HEK293 (cell line): Measurements from ENCODE around the gene NRIP1.

Experiments
- CTCF ChIA-PET: fragments of 350-600 bp; formaldehyde crosslinking; extraction: SDS; loops from one replicate; lab custom pipeline; 2021; ENCODE audit warnings: antibody characterized with exemption; lab: Yijun Ruan, JAX
- POLR2A ChIA-PET: fragments of 300-600 bp; formaldehyde crosslinking; extraction: SDS; loops from one replicate; lab custom pipeline; 2020; ENCODE audit warnings: antibody characterized with exemption, inconsistent platforms; lab: Yijun Ruan, JAX
- H3K27ac ChIP-seq: fragments of 200-500 bp; sonication (Bioruptor generic); 2 replicates; pipeline ENCODE4 v1.5.1; 2014; ENCODE audit warnings: low read depth, low read length, control low read depth, inconsistent platforms; ENCODE audit errors: extremely low read depth
- H3K36me3 ChIP-seq, 2 experiments: fragments of 200-500 bp in 1 of 2; sonication (Bioruptor generic) in 1 of 2; 1 replicate in 1 of 2; 2 replicates in 1 of 2; pipeline ENCODE4 v1.5.1; 2014 to 2017; ENCODE audit warnings: inconsistent platforms in 2 of 2, low read length in 2 of 2; ENCODE audit not compliant: control insufficient read depth in 2 of 2, insufficient read depth in 1 of 2
- H3K4me1 ChIP-seq: fragments of 200-500 bp; sonication (Bioruptor generic); 2 replicates; pipeline ENCODE4 v1.5.1; 2014; ENCODE audit warnings: mild to moderate bottlenecking, low read length, inconsistent platforms; ENCODE audit not compliant: control insufficient read depth, insufficient read depth
- H3K4me3 ChIP-seq: 2 replicates; pipeline ENCODE4 v1.5.1; 2011; ENCODE audit warnings: low read depth, mild to moderate bottlenecking, control low read depth, low read length, moderate library complexity
- H3K9me3 ChIP-seq: fragments of 200-500 bp; sonication (Bioruptor generic); 2 replicates; pipeline ENCODE4 v1.5.1; 2014; ENCODE audit warnings: low read depth, low read length, inconsistent platforms; ENCODE audit not compliant: control insufficient read depth, insufficient read depth
- GLI2 ChIP-seq: fragments of 450-650 bp; formaldehyde crosslinking; IDR thresholded peaks from 2 replicates; pipeline ENCODE4; 2017; ENCODE audit warnings: missing biosample characterization, missing genetic modification characterization, low read depth, borderline replicate concordance
- HIC1 ChIP-seq: fragments of 450-650 bp; formaldehyde crosslinking; IDR thresholded peaks from 2 replicates; pipeline ENCODE4 v1.5.1; 2016; ENCODE audit warnings: missing biosample characterization, missing genetic modification characterization
- MZF1 ChIP-seq: fragments of 450-650 bp; formaldehyde crosslinking; IDR thresholded peaks from 2 replicates; pipeline ENCODE4 v1.5.1; 2017; ENCODE audit warnings: missing biosample characterization, missing genetic modification characterization, borderline replicate concordance
- OVOL3 ChIP-seq: fragments of 450-650 bp; formaldehyde crosslinking; IDR thresholded peaks from 2 replicates; pipeline ENCODE4 v1.5.1; 2016; ENCODE audit warnings: missing biosample characterization, missing genetic modification characterization
- PBX3 ChIP-seq: sonication (generic); formaldehyde crosslinking; IDR thresholded peaks from 2 replicates; pipeline ENCODE4 v1.8.1; 2022; ENCODE audit warnings: mild to moderate bottlenecking, moderate library complexity, missing genetic modification reagents
- REST ChIP-seq: fragments of 450-650 bp; formaldehyde crosslinking; IDR thresholded peaks from 2 replicates; pipeline ENCODE4 v1.5.1; 2016; ENCODE audit warnings: missing biosample characterization, missing genetic modification characterization
- SP7 ChIP-seq: fragments of 450-650 bp; formaldehyde crosslinking; IDR thresholded peaks from 2 replicates; pipeline ENCODE4 v1.5.1; 2016; ENCODE audit warnings: missing biosample characterization, missing genetic modification characterization
- WT1 ChIP-seq: fragments of 450-650 bp; formaldehyde crosslinking; IDR thresholded peaks from 2 replicates; pipeline ENCODE4 v1.5.1; 2016; ENCODE audit warnings: missing biosample characterization, missing genetic modification characterization
- ZNF214 ChIP-seq: fragments of 450-650 bp; formaldehyde crosslinking; IDR thresholded peaks from 2 replicates; pipeline ENCODE4 v1.5.1; 2017; ENCODE audit warnings: missing biosample characterization, mild to moderate bottlenecking, missing genetic modification characterization, borderline replicate concordance
- ZNF341 ChIP-seq: fragments of 450-650 bp; formaldehyde crosslinking; IDR thresholded peaks from 2 replicates; pipeline ENCODE4; 2016; ENCODE audit warnings: low read depth, missing biosample characterization, missing genetic modification characterization
- ZNF354C ChIP-seq: fragments of 450-650 bp; formaldehyde crosslinking; IDR thresholded peaks from 2 replicates; pipeline ENCODE4 v1.5.1; 2016; ENCODE audit warnings: missing biosample characterization, missing genetic modification characterization, low read depth, borderline replicate concordance
- ZNF433 ChIP-seq: fragments of 450-650 bp; formaldehyde crosslinking; IDR thresholded peaks from 2 replicates; pipeline ENCODE4 v1.5.1; 2016; ENCODE audit warnings: missing biosample characterization, missing genetic modification characterization, low read depth
- ZNF571 ChIP-seq: fragments of 450-650 bp; formaldehyde crosslinking; IDR thresholded peaks from 2 replicates; pipeline ENCODE4 v1.5.0; 2017; ENCODE audit warnings: missing biosample characterization, missing genetic modification characterization
- TF ChIP-seq, protein P1 (sequence below): fragments of 450-650 bp; formaldehyde crosslinking; IDR thresholded peaks from 2 replicates; pipeline ENCODE4 v1.5.1; 2016; ENCODE audit warnings: missing biosample characterization, missing genetic modification characterization
- TF ChIP-seq, protein P2 (sequence below): fragments of 450-650 bp; formaldehyde crosslinking; IDR thresholded peaks from 2 replicates; pipeline ENCODE4 v1.5.1; 2016; ENCODE audit warnings: missing biosample characterization, missing genetic modification characterization

Gene NRIP1, protein sequence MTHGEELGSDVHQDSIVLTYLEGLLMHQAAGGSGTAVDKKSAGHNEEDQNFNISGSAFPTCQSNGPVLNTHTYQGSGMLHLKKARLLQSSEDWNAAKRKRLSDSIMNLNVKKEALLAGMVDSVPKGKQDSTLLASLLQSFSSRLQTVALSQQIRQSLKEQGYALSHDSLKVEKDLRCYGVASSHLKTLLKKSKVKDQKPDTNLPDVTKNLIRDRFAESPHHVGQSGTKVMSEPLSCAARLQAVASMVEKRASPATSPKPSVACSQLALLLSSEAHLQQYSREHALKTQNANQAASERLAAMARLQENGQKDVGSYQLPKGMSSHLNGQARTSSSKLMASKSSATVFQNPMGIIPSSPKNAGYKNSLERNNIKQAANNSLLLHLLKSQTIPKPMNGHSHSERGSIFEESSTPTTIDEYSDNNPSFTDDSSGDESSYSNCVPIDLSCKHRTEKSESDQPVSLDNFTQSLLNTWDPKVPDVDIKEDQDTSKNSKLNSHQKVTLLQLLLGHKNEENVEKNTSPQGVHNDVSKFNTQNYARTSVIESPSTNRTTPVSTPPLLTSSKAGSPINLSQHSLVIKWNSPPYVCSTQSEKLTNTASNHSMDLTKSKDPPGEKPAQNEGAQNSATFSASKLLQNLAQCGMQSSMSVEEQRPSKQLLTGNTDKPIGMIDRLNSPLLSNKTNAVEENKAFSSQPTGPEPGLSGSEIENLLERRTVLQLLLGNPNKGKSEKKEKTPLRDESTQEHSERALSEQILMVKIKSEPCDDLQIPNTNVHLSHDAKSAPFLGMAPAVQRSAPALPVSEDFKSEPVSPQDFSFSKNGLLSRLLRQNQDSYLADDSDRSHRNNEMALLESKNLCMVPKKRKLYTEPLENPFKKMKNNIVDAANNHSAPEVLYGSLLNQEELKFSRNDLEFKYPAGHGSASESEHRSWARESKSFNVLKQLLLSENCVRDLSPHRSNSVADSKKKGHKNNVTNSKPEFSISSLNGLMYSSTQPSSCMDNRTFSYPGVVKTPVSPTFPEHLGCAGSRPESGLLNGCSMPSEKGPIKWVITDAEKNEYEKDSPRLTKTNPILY (N-terminal part only)

GRCh38 chr21:15064576-15065391, at the start of gene NRIP1:
NRIP1 (minus strand) TSS chr21:15065000; CDS start chr21:14968192, 96,808 bp downstream.
- Histone ChIP-seq H3K27ac (peak within 1 kb of the TSS; percentile 96), H3K4me3 (peak within 1 kb of the TSS; percentile 77)
- POLR2A ChIA-PET = interaction anchor here (0.6 to 1.8 kb wide), 19 partner anchors 10 to 418 kb away, joined by 3 to 13 read pairs (median 3); no protein-coding TSS in a partner anchor
- TF ChIP-seq PBX3 (CRISPR knock-in tag) = peak; percentile 56; the same call in 1 of the 2 replicates
- no peak for TF ChIP-seq ZNF571
- TF ChIP-seq, protein P1, sequence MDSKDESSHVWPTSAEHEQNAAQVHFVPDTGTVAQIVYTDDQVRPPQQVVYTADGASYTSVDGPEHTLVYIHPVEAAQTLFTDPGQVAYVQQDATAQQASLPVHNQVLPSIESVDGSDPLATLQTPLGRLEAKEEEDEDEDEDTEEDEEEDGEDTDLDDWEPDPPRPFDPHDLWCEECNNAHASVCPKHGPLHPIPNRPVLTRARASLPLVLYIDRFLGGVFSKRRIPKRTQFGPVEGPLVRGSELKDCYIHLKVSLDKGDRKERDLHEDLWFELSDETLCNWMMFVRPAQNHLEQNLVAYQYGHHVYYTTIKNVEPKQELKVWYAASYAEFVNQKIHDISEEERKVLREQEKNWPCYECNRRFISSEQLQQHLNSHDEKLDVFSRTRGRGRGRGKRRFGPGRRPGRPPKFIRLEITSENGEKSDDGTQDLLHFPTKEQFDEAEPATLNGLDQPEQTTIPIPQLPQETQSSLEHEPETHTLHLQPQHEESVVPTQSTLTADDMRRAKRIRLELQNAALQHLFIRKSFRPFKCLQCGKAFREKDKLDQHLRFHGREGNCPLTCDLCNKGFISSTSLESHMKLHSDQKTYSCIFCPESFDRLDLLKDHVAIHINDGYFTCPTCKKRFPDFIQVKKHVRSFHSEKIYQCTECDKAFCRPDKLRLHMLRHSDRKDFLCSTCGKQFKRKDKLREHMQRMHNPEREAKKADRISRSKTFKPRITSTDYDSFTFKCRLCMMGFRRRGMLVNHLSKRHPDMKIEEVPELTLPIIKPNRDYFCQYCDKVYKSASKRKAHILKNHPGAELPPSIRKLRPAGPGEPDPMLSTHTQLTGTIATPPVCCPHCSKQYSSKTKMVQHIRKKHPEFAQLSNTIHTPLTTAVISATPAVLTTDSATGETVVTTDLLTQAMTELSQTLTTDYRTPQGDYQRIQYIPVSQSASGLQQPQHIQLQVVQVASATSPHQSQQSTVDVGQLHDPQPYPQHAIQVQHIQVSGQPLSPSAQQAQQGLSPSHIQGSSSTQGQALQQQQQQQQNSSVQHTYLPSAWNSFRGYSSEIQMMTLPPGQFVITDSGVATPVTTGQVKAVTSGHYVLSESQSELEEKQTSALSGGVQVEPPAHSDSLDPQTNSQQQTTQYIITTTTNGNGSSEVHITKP (tag by site-specific recombination) = peak; percentile 69
- TF ChIP-seq ZNF341 (tag by site-specific recombination) = peak; percentile 69
- TF ChIP-seq, protein P2, sequence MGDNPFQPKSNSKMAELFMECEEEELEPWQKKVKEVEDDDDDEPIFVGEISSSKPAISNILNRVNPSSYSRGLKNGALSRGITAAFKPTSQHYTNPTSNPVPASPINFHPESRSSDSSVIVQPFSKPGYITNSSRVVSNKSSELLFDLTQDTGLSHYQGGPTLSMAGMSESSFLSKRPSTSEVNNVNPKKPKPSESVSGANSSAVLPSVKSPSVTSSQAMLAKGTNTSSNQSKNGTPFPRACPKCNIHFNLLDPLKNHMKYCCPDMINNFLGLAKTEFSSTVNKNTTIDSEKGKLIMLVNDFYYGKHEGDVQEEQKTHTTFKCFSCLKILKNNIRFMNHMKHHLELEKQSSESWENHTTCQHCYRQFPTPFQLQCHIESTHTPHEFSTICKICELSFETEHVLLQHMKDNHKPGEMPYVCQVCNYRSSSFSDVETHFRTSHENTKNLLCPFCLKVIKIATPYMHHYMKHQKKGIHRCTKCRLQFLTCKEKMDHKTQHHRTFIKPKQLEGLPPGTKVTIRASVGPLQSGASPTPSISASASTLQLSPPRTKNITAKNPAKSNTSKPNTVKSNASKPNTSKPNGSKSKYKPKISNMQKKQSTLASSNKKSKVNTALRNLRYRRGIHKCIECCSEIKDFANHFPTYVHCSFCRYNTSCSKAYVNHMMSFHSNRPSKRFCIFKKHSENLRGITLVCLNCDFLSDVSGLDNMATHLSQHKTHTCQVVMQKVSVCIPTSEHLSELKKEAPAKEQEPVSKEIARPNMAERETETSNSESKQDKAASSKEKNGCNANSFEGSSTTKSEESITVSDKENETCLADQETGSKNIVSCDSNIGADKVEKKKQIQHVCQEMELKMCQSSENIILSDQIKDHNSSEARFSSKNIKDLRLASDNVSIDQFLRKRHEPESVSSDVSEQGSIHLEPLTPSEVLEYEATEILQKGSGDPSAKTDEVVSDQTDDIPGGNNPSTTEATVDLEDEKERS (tag by site-specific recombination) = no peak
- peak; percentile 81 for TF ChIP-seq REST
- TF ChIP-seq OVOL3 = no peak
- peak; percentile 17; the same call in 1 of the 2 replicates for TF ChIP-seq WT1 (tag by site-specific recombination)
- no peak for TF ChIP-seq MZF1 (tag by site-specific recombination)
- no peak for TF ChIP-seq GLI2
- TF ChIP-seq ZNF214 (tag by site-specific recombination) = no peak
- TF ChIP-seq SP7 (tag by site-specific recombination) = 0 out of 2 replicates have a peak, but pooled peaks have one; percentile 23
- TF ChIP-seq ZNF433 (tag by site-specific recombination) = no peak
- no peak for TF ChIP-seq ZNF354C (tag by site-specific recombination)
- no peak for TF ChIP-seq HIC1 (tag by site-specific recombination)

More at GRCh38 chr21:15064576-15065391, at the start of gene NRIP1:
- CTCF ChIA-PET = interaction anchor here (0.8 to 1.2 kb wide), 3 partner anchors 9 to 422 kb away, joined by 3 to 4 read pairs (median 3); no protein-coding TSS in a partner anchor
- H3K36me3 ChIP-seq = no peaks in the 10 kb centered on the region
- H3K4me1 ChIP-seq = peaks cover 27% of the 10 kb centered on the region
- H3K9me3 ChIP-seq = no peaks in the 10 kb centered on the region
